SIG-M5 (cell line): ENCODE data around the gene SELPLG.
"Not testable (repeated sequence)": the region's sequence is repeated elsewhere in the genome, so short reads cannot be mapped to it uniquely, and the experiment has no call there.

Source experiments
- DNase-seq: peaks from one replicate; lab custom pipeline; 2025; lab: John Stamatoyannopoulos, UW

The SELPLG gene

DNA sequence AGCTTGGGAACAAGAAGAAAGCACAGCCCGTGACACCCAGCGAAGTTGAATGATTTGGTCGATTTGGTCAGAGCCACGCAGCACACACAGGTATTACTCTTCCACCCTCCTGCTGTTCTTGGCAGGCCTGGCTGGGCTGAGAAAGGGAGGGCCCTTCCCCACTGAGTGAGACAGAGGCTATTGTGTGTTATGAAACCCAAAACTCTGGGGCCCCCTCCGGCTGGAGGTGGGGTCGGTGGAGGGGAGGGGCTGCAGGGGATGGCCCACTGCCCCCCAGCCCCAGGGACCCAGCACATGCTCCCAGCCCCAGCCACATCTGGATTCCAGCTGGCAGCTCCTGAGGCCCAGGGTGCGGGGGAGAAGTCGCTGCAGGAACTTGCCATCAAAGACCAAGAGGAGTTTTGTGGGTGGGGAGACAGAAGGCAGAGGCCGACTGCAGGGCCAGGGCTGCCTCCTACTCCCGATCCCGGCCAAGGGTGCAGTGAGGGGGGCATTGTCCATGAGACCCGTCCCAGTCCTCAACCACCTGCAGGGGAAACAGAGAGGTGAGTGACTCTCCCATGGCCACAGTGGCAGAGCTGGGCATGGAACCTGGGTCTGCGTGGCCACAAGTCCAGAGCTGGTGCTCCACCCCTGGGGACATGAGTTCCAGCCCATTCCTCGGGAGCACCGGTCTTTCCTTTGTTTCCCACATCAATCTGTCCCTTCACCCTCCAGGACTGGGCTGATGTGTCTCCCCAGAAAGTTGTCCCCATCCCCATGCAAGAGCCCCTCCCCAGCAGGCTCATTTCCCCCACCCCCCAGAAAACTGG is 44.5 kb downstream of the SELPLG start:
- DNase-seq, result no peak

- DNase-seq, result no peak
Observed at GRCh38 chr12:108587826-108588225, 45.9 kb downstream of the SELPLG start.

GRCh38 chr12:108586306-108586705 is 47.4 kb downstream of the SELPLG start:
- no peak for DNase-seq

DNA sequence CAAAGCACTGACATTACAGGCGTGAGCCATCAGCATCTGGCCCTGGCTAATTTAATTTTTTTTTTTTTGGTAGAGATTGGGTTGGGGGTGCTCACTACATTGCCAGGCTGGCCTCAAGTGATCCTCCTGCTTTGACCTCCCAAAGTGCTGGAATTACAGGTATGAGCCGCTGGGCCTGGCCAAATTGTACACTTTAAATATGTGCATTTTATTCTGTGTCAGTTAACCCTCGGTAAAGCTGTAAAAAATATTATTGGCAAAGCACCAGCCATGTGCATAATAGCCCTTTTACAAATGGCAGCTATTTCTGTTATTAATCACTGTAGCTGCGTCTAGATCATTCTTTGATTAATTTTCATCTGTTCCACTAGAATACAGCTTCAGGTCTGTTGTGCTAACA is 47.8 kb downstream of the SELPLG start:
- no peak for DNase-seq

DNA sequence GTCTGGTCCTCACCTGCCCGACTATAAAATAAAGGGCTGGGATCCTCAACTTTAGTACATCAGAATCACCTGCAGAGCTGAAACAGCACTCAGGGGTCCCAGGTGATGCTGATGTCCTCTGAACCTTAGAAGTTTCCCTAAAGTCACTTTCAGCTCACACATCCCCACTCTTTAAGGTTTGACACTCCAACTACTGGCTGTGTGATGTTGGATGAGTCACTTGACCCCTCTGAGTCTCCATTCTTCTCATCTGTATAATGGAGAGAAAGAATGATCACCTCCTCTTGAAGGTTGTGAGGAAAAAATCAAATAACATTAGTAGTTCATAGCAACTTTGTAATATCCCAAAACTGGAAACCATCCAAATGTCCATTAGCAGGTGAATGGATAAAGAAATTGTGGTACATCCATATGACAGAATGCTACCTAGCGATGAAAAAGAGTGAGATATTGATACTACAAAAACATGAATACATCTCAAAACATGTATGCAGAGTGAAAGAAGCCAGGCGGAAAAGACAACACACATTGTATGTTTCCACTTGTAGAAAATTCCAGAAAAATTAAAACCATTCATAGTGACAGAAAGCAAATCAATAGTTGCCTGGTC is 49.1 kb downstream of the SELPLG start:
- DNase-seq, result no peak

GRCh38 chr12:108583991-108584390 is 49.7 kb downstream of the SELPLG start:
- no peak for DNase-seq

DNA sequence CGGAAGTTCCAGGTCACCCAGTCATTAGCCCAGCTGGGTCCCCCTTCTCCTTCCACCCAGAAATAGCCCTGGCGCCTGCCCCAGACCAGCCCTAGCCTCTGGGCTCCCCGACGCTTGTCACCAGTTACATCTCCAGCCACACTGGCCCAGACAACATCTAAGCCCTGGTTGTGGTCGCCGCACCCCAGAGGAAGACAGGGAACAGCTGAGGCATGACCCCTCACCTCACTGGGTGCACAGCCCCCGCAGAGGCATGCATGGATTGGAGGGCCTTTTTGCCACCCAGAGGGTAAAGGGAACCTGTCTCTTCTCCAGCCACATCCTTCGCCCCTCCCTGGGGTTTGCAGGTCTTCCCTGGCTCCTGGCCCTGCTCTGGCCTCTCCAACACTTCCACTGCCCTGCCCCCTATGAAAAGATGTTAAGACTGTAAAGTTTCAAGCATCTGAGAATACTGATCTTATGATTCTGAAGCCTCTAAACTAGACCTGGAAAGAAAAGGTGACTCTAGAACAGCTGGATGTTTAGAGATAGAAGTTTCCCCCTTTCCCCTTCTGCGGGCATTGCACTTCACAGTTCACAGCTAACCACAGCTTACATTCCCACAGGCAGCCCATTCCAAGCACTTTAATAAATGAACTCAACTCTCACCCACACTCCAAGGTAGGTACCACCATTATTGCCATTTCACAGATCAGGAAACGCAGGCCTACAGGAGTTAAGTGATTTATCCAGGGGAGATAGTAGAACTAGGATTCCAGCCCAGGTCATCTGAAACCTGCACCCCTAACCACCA is 50.5 kb downstream of the SELPLG start:
- DNase-seq, result no peak

DNA sequence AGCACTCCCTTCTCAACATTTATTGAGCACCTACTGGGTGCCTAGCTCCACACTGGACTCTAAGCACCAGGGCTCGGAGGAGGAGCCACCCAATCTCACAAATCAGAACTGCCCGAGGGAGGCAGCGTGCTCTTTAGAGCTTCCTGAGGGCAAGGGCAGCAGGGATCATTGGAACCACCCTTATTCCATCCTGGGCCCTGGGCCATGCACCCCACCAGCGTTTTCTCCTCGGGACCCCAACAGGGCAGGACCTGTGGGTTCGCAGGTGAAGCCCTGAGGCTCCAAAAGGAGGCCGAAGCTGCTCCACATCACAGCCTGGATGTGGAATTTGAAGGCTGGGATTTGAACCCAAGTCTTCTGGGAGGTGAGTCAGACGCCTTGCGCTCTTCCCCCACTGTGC is 51.2 kb downstream of the SELPLG start:
- no peak for DNase-seq

GRCh38 chr12:108581311-108582227 is 52.1 kb downstream of the SELPLG start:
- DNase-seq, result no peak

DNA sequence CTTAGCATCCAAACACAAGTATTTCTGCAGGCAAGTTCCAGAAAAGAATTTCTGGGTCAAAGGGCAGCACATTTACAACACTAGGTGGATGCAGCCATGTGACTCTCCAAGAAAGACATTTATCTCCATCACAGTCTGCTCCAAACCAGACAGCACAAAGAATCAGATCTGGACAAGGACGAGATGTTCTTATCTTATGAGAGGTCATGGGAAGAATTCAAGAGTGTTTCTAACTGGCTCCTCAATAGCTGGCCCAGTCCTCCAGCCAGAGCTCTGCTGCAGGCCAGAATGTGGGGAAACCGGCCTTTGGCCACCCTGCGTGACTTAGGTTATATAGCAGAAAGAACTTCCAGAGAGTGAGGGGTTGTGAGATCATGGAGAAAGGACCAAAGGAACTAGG is 53.2 kb downstream of the SELPLG start:
- no peak for DNase-seq

DNA sequence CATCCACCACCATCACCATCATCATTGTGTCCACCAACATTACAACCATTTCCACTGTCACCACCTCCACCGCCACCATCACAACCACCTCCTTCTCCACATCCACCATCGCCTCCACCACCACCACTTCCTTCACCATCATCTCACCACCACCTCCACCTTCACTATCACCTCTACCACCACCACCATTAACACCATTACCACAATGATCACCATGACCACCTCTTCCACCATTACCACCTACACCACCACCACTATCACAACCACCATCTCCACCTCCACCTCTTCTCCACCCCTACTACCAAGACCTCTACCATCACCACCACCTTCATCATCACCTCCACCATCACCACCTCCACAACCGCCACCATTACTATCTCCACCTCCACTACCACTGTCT is 54.9 kb downstream of the SELPLG start:
- no peak for DNase-seq

DNA sequence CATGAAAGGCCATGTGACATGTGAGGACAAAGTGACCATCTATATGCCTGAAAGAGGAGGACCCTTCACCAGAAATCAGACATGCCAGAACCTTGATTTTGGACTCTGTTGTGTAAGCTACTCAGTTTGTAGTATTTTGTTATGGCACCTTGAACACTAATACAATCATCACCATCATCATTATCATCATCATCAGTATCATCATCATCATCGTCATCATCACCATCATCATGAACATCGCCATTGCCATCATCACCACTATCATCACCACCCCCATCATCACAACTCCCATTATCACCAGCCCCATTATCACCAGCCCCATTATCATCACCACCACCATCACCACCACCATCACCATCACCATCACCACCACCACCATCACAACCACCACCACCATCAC is 55.4 kb downstream of the SELPLG start:
- DNase-seq, result no peak

DNA sequence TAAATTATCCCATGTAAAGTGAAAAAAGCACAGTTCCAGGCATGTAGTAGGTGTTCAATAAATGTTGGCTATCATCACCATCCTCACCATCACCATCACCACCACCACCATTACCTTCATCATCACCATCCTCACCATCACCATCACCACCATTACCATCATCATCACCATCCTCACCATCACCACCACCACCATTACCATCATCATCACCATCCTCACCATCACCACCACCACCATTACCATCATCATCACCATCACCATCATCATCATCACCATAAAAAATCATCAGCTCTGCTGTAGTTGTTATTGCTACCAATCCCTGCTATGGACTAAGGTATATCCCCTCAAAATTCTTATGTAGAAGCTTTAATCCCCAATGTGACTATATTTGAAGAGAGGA is 56.2 kb downstream of the SELPLG start:
- no peak for DNase-seq

GRCh38 chr12:108576660-108577234 is 56.9 kb downstream of the SELPLG start:
- DNase-seq, result no peak

- no peak for DNase-seq
Observed at GRCh38 chr12:108575199-108575912, 58.3 kb downstream of the SELPLG start.

- not testable (repeated sequence) for DNase-seq
Observed at GRCh38 chr12:108574276-108574675, 59.4 kb downstream of the SELPLG start.

GRCh38 chr12:108573317-108573716 is 60.4 kb downstream of the SELPLG start:
- DNase-seq, result no peak

DNA sequence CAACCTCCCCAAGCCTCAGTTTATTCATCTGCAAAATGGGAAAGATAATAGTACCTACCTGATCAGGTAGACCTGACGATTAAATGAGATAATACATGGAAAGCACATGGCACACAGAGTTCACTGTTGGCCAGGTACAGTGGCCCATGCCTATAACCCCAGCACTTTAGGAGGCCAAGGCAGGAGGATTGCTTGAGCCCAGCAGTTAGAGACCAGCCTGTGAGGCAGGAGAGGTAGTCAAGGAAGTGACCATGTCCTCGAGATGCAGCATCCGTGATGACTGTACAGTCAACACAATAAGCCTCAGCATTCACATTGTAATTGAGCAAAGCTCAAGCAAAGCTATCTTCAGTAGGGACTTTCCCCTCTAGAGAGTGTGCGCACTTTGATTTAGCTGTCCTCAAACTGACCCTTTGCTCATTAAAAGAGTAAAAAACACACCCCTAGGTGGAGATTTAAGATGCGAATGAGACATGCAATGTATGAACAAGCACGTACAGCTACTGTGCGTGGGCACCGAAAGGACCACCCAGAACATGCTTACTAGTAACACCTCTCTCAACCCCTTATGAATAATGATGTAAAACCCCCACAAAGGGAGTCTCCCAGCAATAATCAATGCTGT is 61.4 kb downstream of the SELPLG start:
- no peak for DNase-seq
